ENCODE results near the gene NDUFAF8. TPM values are rescaled to one million over a fixed set of nuclear protein-coding genes. Genes with fewer than 3 reads are reported as not detected.

NDUFAF8 gene
- total and polyA plus RNA-seq, 10 of the 15 experiments (the other 5 are each of a cell fraction or from before 2014, with no cell fraction given): 22.0 to 307 (median 106) TPM

DNA sequence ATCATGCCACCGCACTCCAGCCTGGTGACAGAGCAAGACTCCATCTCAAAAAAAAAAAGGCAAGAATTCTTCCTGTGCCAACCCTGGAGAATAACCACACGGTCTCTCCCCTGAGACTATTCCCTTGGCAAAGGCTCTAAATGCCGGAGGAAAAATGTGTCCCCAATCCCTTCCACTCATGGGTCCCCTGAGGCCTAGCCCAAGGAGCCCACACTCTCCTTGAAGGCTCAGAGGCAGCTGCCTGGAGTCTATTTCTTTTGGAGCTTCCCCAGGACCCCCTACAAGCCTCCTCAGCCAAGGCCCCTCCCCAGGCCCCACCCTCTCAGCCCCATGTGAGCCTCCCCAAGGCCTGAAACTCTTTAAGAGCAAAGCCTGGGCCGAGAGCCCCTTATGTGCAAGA lies 33.0 kb upstream of the NDUFAF8 start:
- Histone ChIP-seq H3K27me3 (replicated peaks in 1 of 2; ENCODE audit: control insufficient read depth in 2 of 2, insufficient read depth in 2 of 2, low read length in 1 of 2) (no peaks in the 10 kb centered on the region), H4K20me1 (ENCODE audit: control insufficient read depth, insufficient read depth) (no peaks in the 10 kb centered on the region), H3K36me3 (ENCODE audit: control insufficient read depth in 2 of 2, insufficient read depth in 2 of 2, low read length in 1 of 2) (peaks cover 2 to 12% of the 10 kb centered on the region in 2 experiments; a peak in 2 of 4 replicates), H3K27ac (ENCODE audit: control insufficient read depth, insufficient read depth) (no peak overlapping the region), H2AFZ (ENCODE audit: control insufficient read depth, low read depth, low read length) (no peak overlapping the region), H3K4me2 (ENCODE audit: control insufficient read depth, insufficient read depth) (no peak overlapping the region), H3K4me1 (ENCODE audit: control insufficient read depth, insufficient read depth, low read length) (no peaks in the 10 kb centered on the region), H3K9me3 (replicated peaks; ENCODE audit: control insufficient read depth, insufficient read depth, low read length) (no peaks in the 10 kb centered on the region), H3K79me2 (ENCODE audit: control insufficient read depth, insufficient read depth, low read length) (no peaks in the 10 kb centered on the region), H3K4me3 (no peak overlapping the region), H3K9ac (ENCODE audit: control insufficient read depth, insufficient read depth, low read length) (no peak overlapping the region)
- ChIA-PET SMC1A (ENCODE audit: uncharacterized antibody, unreplicated experiment) (no interaction called here), POLR2A (no interaction called here), CTCF (no interaction called here), RAD21 (ENCODE audit: unreplicated experiment) (no interaction called here)
- ATAC-seq: no peak
- WGBS (ENCODE audit: insufficient coverage, insufficient replicate concordance, low lambda C conversion rate, missing lambda C conversion rate): 91% methylated on average over 4 of the region's 4 CpGs
- no TSS peak for BruUV-seq (replicated peaks)
- DNase-seq (ENCODE audit: low read depth, low spot score): no peak
- no peak for FAIRE-seq
- in situ Hi-C loops (cut with MboI): no loop called here
- intact Hi-C loops (cut with micrococcal nuclease; ENCODE audit: unreplicated experiment): no loop called here
- no peak for TF ChIP-seq JUNB (IDR thresholded peaks at IDR 0.05)
- TF ChIP-seq, protein P1, sequence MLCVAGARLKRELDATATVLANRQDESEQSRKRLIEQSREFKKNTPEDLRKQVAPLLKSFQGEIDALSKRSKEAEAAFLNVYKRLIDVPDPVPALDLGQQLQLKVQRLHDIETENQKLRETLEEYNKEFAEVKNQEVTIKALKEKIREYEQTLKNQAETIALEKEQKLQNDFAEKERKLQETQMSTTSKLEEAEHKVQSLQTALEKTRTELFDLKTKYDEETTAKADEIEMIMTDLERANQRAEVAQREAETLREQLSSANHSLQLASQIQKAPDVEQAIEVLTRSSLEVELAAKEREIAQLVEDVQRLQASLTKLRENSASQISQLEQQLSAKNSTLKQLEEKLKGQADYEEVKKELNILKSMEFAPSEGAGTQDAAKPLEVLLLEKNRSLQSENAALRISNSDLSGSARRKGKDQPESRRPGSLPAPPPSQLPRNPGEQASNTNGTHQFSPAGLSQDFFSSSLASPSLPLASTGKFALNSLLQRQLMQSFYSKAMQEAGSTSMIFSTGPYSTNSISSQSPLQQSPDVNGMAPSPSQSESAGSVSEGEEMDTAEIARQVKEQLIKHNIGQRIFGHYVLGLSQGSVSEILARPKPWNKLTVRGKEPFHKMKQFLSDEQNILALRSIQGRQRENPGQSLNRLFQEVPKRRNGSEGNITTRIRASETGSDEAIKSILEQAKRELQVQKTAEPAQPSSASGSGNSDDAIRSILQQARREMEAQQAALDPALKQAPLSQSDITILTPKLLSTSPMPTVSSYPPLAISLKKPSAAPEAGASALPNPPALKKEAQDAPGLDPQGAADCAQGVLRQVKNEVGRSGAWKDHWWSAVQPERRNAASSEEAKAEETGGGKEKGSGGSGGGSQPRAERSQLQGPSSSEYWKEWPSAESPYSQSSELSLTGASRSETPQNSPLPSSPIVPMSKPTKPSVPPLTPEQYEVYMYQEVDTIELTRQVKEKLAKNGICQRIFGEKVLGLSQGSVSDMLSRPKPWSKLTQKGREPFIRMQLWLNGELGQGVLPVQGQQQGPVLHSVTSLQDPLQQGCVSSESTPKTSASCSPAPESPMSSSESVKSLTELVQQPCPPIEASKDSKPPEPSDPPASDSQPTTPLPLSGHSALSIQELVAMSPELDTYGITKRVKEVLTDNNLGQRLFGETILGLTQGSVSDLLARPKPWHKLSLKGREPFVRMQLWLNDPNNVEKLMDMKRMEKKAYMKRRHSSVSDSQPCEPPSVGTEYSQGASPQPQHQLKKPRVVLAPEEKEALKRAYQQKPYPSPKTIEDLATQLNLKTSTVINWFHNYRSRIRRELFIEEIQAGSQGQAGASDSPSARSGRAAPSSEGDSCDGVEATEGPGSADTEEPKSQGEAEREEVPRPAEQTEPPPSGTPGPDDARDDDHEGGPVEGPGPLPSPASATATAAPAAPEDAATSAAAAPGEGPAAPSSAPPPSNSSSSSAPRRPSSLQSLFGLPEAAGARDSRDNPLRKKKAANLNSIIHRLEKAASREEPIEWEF (IDR thresholded peaks at IDR 0.05; ENCODE audit: insufficient replicate concordance, low read depth, low read length): no peak
- TF ChIP-seq POLR2AphosphoS2 (IDR thresholded peaks at IDR 0.05; ENCODE audit: low read depth, low read length): no peak
- TF ChIP-seq SIX5 (IDR thresholded peaks at IDR 0.05; ENCODE audit: low read depth, low read length, severe bottlenecking): no peak
- TF ChIP-seq ASH2L (IDR thresholded peaks at IDR 0.05; ENCODE audit: borderline replicate concordance, low read depth): no peak
- TF ChIP-seq SMAD1 (IDR thresholded peaks at IDR 0.05; ENCODE audit: low read depth, partially characterized antibody): no peak
- no peak for TF ChIP-seq BHLHE40 (IDR thresholded peaks at IDR 0.05; ENCODE audit: borderline replicate concordance in 1 of 2, low read depth in 2 of 2, low read length in 1 of 2)
- no peak for TF ChIP-seq BACH1 (IDR thresholded peaks at IDR 0.05; ENCODE audit: borderline replicate concordance)
- TF ChIP-seq HDAC2 (IDR thresholded peaks at IDR 0.05): no peak
- TF ChIP-seq, protein P2, sequence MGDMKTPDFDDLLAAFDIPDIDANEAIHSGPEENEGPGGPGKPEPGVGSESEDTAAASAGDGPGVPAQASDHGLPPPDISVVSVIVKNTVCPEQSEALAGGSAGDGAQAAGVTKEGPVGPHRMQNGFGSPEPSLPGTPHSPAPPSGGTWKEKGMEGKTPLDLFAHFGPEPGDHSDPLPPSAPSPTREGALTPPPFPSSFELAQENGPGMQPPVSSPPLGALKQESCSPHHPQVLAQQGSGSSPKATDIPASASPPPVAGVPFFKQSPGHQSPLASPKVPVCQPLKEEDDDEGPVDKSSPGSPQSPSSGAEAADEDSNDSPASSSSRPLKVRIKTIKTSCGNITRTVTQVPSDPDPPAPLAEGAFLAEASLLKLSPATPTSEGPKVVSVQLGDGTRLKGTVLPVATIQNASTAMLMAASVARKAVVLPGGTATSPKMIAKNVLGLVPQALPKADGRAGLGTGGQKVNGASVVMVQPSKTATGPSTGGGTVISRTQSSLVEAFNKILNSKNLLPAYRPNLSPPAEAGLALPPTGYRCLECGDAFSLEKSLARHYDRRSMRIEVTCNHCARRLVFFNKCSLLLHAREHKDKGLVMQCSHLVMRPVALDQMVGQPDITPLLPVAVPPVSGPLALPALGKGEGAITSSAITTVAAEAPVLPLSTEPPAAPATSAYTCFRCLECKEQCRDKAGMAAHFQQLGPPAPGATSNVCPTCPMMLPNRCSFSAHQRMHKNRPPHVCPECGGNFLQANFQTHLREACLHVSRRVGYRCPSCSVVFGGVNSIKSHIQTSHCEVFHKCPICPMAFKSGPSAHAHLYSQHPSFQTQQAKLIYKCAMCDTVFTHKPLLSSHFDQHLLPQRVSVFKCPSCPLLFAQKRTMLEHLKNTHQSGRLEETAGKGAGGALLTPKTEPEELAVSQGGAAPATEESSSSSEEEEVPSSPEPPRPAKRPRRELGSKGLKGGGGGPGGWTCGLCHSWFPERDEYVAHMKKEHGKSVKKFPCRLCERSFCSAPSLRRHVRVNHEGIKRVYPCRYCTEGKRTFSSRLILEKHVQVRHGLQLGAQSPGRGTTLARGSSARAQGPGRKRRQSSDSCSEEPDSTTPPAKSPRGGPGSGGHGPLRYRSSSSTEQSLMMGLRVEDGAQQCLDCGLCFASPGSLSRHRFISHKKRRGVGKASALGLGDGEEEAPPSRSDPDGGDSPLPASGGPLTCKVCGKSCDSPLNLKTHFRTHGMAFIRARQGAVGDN (IDR thresholded peaks at IDR 0.05): no peak
- no peak for TF ChIP-seq LARP7 (IDR thresholded peaks at IDR 0.05)
- TF ChIP-seq CREM (IDR thresholded peaks at IDR 0.05; ENCODE audit: low read depth): no peak
- no peak for TF ChIP-seq ZZZ3 (IDR thresholded peaks at IDR 0.05; ENCODE audit: control insufficient read depth, insufficient read length, low read depth)
- no peak for TF ChIP-seq NR2F1 (conservative IDR thresholded peaks at IDR 0.05)
- TF ChIP-seq, protein P3, sequence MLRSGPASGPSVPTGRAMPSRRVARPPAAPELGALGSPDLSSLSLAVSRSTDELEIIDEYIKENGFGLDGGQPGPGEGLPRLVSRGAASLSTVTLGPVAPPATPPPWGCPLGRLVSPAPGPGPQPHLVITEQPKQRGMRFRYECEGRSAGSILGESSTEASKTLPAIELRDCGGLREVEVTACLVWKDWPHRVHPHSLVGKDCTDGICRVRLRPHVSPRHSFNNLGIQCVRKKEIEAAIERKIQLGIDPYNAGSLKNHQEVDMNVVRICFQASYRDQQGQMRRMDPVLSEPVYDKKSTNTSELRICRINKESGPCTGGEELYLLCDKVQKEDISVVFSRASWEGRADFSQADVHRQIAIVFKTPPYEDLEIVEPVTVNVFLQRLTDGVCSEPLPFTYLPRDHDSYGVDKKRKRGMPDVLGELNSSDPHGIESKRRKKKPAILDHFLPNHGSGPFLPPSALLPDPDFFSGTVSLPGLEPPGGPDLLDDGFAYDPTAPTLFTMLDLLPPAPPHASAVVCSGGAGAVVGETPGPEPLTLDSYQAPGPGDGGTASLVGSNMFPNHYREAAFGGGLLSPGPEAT (IDR thresholded peaks at IDR 0.05; ENCODE audit: low read depth): no peak
- TF ChIP-seq SIN3A (IDR thresholded peaks at IDR 0.05; ENCODE audit: low read depth, low read length): no peak

Measured in GM12878 (cell line).